NCI-H2029 treated with DMSO at 0.1 percent for 48 hours (cell line): ENCODE data around the gene NPIPB6.

Source experiments
- DNase-seq: peaks from one replicate; lab custom pipeline; 2025; lab: John Stamatoyannopoulos, UW

NPIPB6 gene

DNA sequence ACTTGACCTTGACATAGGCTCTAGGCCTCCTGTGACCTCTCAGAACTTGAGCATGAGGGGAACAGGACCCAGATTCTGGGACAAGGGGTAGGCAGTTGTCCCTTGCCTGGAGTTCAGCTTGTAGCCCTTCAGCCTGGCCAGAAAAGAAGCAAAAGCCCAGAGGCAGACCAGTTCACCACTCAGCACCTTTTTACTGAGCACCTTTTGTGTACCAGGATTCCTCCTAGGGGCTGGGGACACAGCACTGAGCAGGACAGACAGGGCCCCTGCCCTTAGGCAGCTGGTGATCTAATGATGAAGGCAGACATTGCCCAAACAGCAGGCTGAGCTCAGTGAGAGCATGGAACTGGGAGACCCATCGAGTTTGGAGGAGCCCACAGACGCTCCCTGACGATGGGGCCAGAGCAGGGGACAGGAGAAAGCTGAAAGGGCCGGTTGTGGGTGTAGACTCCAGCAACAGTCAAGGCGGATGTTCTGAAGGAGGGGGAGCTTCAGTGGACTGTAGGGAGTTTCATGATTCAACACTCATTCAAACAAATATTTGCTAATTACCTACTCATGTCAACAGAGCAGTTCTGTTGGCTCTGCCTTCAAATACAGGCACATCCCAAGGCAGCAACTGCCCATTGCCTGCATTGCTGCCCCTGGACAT, 38.9 kb downstream of the NPIPB6 start:
- peak; percentile 44 for DNase-seq

DNA sequence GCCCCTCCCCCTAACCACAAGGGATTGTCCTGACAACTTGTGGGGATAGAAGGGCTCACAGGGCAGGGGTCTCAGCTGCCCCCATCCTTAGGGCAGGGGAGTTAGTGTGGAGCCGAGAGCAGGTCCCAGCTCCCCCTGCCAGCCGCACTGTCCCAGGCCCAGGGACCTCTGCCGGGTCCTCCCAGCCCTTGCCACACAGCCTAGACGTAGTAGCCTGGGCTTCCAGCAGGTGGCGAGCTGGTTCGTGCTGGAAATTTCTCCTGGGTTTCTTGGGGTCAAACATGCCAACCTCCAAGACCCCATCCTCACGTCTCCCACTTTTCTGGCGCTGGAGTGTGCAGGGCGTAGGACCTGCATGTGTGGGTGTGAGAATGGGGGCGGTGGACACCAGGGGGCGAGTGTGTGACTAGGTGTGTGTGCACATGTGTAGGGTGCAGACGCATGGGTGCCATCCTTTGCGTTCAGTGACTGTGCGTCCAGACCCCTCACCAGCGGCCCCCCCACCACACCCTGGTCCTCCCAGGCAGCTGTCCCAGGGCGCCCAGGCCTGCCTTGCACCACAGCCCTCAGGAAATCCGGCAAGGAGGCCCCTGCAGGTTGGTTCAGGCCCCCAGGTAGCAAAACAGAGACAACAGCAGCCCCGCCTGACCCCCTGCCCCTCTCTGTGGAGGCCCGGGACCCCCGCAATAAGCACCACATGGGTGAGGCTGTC, 41.5 kb downstream of the NPIPB6 start:
- no peak for DNase-seq

GRCh38 chr16:28320741-28321140, 42.6 kb downstream of the NPIPB6 start:
- DNase-seq = no peak

- no peak for DNase-seq
Measured at GRCh38 chr16:28320023-28320561, 43.2 kb downstream of the NPIPB6 start.

DNA sequence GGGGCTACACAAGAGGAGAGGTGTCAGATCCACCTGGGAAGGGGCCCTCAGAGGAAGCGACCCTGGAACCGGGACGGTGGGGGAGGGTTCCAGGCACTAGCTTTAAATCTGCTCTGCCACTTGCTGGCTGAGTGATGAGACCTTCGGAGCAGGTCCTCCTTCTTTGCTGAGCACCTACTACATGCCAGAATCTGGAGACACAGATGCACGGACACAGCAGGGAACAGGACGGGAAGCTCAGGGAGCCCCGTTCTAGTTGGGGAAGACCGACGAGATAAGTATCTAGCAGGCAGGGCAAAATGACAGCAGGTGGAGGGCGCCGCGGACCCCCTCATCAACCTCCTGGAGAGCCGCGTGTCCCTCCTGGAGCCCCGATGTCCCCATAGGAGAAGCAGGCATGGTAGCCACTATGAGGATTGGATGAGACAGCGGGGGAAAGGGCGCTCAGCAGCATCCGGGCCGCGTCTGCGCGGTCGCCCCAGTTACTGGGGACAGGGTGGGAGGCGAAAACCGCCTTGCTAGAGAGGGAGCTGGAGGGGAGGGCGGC, 43.8 kb downstream of the NPIPB6 start:
- no peak for DNase-seq

GRCh38 chr16:28318042-28318744, 45.1 kb downstream of the NPIPB6 start:
- no peak for DNase-seq

DNA sequence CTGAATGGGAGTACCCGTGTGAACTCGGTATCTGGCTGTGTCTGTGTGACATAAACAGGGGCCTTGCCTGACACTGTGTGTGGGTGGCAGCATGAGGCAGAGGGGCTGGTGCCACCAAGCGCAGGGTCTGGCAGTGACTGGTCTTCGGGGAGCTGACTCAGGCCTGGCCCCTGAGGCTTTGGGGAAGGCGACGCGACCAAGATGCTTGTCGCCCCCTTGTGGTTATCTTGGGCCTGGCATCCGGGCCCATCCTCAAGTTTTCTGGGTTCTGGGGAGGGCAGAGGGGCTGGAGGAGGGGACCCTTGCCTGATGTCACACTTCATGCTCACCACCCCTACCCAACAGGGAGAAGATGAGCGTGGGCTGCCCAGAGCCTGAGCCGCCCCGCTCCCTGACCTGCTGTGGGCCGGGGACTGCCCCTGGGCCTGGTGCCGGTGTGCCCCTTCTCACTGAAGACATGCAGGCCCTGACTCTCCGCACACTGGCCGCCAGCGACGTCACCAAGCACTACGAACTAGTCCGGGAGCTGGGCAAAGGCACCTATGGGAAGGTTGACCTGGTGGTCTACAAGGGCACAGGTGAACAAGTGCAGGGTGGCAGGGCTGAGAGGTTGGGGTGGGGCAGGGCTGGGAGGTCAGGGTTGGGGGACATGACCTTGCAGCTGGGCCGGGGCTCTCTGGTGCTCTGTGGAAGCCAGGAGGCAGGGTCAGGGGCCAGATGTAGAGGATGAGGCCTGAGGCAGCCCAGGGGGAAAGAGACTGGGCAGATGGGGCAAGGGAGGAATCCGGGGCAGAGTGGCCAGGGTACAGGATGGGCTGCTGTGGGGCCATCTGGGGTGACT, 46.0 kb downstream of the NPIPB6 start:
- no peak for DNase-seq

DNA sequence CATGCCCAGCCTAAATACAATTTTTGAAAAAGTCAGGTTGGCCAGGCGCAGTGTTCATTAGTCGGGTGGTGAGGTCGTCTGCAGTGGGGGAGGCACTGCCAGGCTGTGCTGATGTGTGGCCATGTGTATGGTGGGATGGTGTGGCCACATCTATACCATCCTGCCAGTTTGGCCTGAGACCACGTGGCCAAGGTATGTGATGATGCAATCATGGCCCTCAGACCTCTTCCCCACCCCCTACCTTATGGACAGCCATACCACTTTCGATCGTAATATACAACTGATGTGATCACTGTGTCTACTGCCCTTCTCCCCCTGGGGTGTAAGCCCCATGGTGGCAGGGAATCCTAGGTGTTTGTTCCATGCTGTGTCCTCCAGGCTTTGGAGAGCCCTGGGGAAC, 47.3 kb downstream of the NPIPB6 start:
- DNase-seq = no peak

DNA sequence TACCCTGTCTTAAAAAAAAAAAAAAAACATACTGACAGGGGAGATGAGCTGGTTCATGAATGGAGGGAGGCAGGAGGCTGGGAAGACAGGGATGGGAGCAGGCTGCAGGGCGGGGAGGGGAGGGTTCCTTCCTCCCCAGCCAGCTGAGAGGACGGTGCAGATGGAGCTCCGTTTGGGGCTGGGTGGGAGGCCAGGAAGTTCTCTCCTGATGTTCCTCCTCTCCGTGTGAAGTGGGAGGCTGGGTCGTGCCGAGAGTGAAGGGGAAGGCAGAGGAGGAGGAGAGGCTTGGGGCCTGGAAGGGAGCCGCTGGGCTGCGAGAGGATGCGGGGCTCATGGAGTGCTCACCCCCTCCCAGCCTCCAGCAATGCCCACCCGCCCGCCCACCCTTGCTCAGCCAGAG, 49.7 kb downstream of the NPIPB6 start:
- DNase-seq = no peak

GRCh38 chr16:28312327-28312726, 51.0 kb downstream of the NPIPB6 start:
- no peak for DNase-seq

GRCh38 chr16:28311913-28312312, 51.4 kb downstream of the NPIPB6 start:
- no peak for DNase-seq

DNA sequence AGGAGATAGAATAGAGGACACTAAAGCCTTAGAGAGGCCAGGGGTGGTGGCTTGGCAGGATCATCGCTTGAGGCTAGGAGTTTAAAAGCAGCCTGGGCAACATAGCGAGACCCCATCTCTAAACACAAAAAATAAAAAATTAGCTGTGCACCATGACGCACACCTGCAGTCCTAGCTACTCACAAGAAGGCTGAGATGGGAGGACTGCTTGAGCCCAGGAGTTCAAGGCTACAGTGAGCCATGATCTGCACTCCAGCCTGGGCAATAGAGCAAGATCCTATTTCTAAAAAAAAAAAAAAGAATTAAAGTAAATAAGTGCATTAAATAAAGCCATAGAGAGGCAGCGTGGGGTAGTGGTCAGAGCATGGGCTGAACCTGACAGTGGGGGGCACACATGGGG, 51.9 kb downstream of the NPIPB6 start:
- no peak for DNase-seq

GRCh38 chr16:28310796-28311195, 52.5 kb downstream of the NPIPB6 start:
- no peak for DNase-seq

GRCh38 chr16:28309811-28310311, 53.4 kb downstream of the NPIPB6 start:
- DNase-seq = no peak

DNA sequence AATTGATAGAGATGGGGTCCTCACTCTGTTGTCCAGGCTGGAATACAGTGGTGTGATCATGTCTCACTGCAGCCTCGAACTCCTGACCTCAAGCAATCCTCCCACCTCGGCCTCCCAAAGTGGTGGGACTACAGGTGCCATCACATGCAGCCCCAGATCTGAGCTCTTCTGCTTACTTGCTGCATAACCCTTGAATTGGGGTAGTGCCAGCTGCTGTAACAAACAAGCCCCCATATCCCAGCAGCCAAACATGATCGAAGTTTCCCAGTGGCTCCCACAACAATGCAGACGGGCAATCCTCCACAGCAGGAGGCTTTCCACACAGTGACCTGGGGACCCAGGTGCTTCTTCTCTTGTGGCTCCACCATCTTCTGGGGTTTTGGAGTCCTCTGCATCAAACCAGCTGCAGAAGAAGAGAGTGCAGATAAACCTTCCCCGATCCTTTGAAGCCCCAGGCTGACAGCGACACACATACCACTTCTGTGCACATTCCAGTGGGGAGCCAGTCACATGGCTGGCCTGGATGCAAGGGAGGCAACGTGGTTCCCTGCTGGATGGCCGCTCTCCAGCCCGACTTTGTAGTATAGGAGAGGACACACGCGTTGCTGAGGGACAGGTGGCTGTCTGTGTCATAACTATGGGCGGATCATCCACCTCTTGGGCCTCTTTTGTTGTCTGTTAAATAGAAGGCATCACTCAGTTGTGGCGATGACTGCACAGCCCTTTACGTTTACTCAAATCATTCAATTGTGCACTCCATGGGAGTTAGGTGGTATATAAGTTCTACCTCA, 54.3 kb downstream of the NPIPB6 start:
- no peak for DNase-seq

DNA sequence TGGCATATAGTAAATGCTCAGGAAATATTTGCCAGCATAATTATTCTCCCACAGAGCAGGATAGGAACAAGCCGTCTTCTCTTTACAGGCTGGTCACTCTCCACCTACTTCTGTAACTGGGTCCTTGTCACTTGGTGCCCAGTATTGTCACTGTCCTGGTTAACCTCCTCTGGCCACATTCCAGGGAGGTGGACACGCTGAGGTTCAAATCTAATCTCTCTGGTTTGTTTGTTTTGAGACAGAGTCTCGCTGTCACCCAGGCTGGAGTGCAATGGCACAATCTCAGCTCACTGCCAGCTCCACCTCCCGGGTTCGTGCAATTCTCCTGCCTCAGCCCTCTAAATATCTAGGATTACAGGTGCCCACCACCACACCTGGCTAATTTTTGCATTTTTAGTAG, 55.4 kb downstream of the NPIPB6 start:
- no peak for DNase-seq

GRCh38 chr16:28304214-28304613, 59.1 kb downstream of the NPIPB6 start:
- no peak for DNase-seq

DNA sequence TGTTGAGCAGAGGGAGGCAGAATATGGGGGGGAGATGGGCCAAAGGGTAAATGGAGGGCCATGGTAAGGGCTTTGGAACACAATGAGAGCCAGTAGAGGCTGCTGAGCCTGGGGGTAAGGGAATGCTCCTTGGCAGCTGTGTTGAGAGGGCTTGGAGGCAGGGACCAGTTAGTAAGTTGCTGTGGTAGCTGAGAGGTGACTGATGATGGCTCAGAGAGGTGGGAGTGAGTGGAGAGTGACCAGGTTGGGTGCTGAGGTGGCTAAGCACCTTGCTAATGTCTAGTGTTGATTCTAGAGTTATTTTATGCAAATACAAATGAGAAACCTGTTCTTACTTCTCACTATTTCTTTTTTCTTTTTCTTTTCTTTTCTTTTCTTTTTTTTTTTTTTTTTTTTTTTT, 60.2 kb downstream of the NPIPB6 start:
- no peak for DNase-seq

- no peak for DNase-seq
Measured at GRCh38 chr16:28301620-28302019, 61.7 kb downstream of the NPIPB6 start.

DNA sequence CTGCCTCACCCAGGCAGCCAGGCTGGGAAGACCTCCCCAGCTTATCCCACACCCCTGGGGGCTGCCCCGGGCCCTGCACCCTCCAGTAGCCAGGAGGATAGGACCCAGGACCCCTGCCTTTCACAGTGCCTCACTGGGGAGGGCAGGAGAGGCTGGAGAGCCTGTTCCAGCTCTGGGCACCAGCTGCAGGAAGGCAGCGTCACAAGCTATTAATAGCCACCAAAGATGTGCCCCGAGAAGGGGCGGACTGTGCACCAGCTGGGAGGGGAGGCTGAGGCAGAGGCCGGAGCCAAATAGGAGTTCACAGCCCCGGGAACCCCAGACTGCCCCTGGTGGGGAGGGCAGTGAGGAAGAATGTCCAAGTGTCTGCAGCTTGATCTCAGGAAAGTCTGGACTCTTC, 62.2 kb downstream of the NPIPB6 start:
- DNase-seq = no peak

DNA sequence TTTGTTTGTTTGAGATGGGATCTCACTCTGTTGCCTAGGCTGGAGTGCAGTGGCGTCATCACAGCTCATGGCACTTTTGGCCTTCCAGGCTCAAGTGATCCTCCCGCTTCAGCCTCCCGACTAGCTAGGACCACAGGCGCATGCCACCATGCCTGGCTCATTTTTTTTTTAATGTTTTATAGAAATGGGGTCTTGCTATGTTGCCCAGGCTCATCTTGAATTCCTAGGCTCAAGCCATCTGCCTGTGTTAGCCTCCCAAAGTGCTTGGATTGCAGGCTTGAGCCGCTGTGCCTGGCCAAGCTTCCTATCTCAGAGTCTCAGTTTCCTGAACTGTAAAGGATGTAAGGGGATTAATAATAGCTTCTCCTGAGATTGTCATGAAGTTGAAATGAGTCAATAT, 63.0 kb downstream of the NPIPB6 start:
- no peak for DNase-seq
